ENCODE data around the gene SREK1IP1. TPM values are rescaled to one million over a fixed set of nuclear protein-coding genes. Genes with fewer than 3 reads are reported as not detected.

The SREK1IP1 gene
- total and polyA plus RNA-seq, 2 of the 13 experiments (the other 11 are each of a cell fraction or from before 2014, with no cell fraction given): 3.1 to 16.5 TPM

DNA sequence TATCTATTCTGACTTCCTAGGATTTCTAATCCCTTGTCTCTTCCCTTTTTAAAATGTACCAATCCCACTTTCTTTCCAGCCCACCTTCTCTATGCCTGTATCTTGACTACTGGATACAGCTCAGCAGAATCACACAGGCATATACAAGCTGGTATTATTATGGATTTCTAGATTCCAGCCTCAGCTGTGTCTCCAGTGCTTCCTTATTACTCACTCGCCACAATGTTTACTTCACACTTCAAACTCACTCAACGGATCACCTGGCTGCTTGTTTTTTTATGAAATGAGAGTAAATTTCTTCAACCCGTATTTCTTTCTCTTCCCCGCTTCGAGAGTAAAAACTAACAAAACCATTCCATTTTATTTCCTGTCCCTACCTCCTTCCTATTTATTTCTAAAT lies 39.0 kb upstream of the SREK1IP1 start:
- FAIRE-seq: no peak
- Histone ChIP-seq H3K4me1 (ENCODE audit: insufficient read depth, low read length) (no peaks in the 10 kb centered on the region), H3K4me3 (replicated peaks in 1 of 3; ENCODE audit: insufficient read depth in 1 of 3, low read depth in 2 of 3, low read length in 3 of 3) (no peak overlapping the region), H3K4me2 (ENCODE audit: low read depth, low read length) (no peak overlapping the region), H3K9me3 (ENCODE audit: low read length) (no peaks in the 10 kb centered on the region), H2AFZ (ENCODE audit: low read length) (no peak overlapping the region), H3K36me3 (replicated peaks in 1 of 2; ENCODE audit: control insufficient read depth in 1 of 2, insufficient read depth in 2 of 2, low read length in 2 of 2) (peaks cover 3 to 15% of the 10 kb centered on the region in 2 experiments; a peak in 3 of 5 replicates), H3K27me3 (ENCODE audit: control insufficient read depth in 1 of 2, insufficient read depth in 2 of 2, low read length in 2 of 2) (no peaks in the 10 kb centered on the region), H3K9ac (ENCODE audit: insufficient read depth, low read depth, low read length) (no peak overlapping the region), H4K20me1 (ENCODE audit: insufficient read depth, low read length) (no peaks in the 10 kb centered on the region), H3K79me2 (ENCODE audit: insufficient read depth, low read length) (no peaks in the 10 kb centered on the region), H3K27ac (ENCODE audit: extremely low read length, insufficient read depth, low read length) (no peak overlapping the region)
- ChIA-PET CTCF (ENCODE audit: low intra/inter-chr PET ratio, low total read pairs) (no interaction called here), POLR2A (no interaction called here)
- intact Hi-C loops (cut with micrococcal nuclease; ENCODE audit: unreplicated experiment): no loop called here
- BruUV-seq (replicated peaks): no TSS peak
- DNase-seq (ENCODE audit: low spot score): no peak
- in situ Hi-C loops (cut with HindIII; ENCODE audit: extremely low pct_ligation_motif_present, low pct_unique_long_range_greater_than_20kb): no loop called here
- ATAC-seq: no peak
- 96% methylated on average over 5 of the region's 5 CpGs for WGBS (ENCODE audit: low lambda C conversion rate)
- TF ChIP-seq GFI1 (CRISPR knock-in tag; IDR thresholded peaks at IDR 0.05; ENCODE audit: borderline replicate concordance) (no peak), MBNL3 (CRISPR knock-in tag; conservative IDR thresholded peaks at IDR 0.05) (no peak)
- TF ChIP-seq, protein P1, sequence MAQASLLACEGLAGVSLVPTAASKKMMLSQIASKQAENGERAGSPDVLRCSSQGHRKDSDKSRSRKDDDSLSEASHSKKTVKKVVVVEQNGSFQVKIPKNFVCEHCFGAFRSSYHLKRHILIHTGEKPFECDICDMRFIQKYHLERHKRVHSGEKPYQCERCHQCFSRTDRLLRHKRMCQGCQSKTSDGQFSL (CRISPR knock-in tag; IDR thresholded peaks at IDR 0.05): no peak

DNA sequence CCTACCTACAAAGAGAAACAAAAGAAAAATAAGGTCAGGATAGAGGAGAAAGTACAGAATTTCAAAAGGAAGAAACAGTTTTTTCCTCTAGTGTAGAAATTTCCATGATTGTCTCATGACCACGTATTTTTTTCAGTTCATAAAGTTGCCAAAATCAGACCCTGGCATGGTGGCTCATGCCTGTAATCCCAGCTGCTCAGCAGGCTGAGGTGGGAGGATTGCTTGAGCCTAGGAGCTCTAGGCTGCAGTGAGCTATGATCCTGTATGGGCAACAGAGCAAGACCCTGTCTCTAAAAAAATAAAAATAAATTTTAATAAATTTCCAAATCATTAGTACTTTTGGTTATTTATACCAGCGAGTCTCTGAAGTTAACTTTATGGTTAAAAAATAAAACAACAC lies 38.0 kb upstream of the SREK1IP1 start:
- in situ Hi-C loops (cut with HindIII; ENCODE audit: extremely low pct_ligation_motif_present, low pct_unique_long_range_greater_than_20kb): no loop called here
- intact Hi-C loops (cut with micrococcal nuclease; ENCODE audit: unreplicated experiment): no loop called here
- Histone ChIP-seq H3K4me3 (replicated peaks in 1 of 3; ENCODE audit: insufficient read depth in 1 of 3, low read depth in 2 of 3, low read length in 3 of 3) (no peak overlapping the region), H3K36me3 (replicated peaks in 1 of 2; ENCODE audit: control insufficient read depth in 1 of 2, insufficient read depth in 2 of 2, low read length in 2 of 2) (peaks cover 5 to 23% of the 10 kb centered on the region in 2 experiments; a peak in 3 of 5 replicates), H4K20me1 (ENCODE audit: insufficient read depth, low read length) (no peaks in the 10 kb centered on the region), H3K27me3 (ENCODE audit: control insufficient read depth in 1 of 2, insufficient read depth in 2 of 2, low read length in 2 of 2) (no peaks in the 10 kb centered on the region), H3K27ac (ENCODE audit: extremely low read length, insufficient read depth, low read length) (no peak overlapping the region), H3K4me2 (ENCODE audit: low read depth, low read length) (no peak overlapping the region), H2AFZ (ENCODE audit: low read length) (no peak overlapping the region), H3K9me3 (ENCODE audit: low read length) (no peaks in the 10 kb centered on the region), H3K4me1 (ENCODE audit: insufficient read depth, low read length) (no peaks in the 10 kb centered on the region), H3K9ac (ENCODE audit: insufficient read depth, low read depth, low read length) (no peak overlapping the region), H3K79me2 (ENCODE audit: insufficient read depth, low read length) (no peaks in the 10 kb centered on the region)
- POLR2A ChIA-PET: no interaction called here
- no peak for FAIRE-seq
- ATAC-seq: no peak
- 97% methylated on average over 2 of the region's 2 CpGs for WGBS (ENCODE audit: low lambda C conversion rate)
- CTCF ChIA-PET (ENCODE audit: low intra/inter-chr PET ratio, low total read pairs): no interaction called here
- DNase-seq (ENCODE audit: low spot score): no peak
- BruUV-seq (replicated peaks): no TSS peak
- TF ChIP-seq, protein P2, sequence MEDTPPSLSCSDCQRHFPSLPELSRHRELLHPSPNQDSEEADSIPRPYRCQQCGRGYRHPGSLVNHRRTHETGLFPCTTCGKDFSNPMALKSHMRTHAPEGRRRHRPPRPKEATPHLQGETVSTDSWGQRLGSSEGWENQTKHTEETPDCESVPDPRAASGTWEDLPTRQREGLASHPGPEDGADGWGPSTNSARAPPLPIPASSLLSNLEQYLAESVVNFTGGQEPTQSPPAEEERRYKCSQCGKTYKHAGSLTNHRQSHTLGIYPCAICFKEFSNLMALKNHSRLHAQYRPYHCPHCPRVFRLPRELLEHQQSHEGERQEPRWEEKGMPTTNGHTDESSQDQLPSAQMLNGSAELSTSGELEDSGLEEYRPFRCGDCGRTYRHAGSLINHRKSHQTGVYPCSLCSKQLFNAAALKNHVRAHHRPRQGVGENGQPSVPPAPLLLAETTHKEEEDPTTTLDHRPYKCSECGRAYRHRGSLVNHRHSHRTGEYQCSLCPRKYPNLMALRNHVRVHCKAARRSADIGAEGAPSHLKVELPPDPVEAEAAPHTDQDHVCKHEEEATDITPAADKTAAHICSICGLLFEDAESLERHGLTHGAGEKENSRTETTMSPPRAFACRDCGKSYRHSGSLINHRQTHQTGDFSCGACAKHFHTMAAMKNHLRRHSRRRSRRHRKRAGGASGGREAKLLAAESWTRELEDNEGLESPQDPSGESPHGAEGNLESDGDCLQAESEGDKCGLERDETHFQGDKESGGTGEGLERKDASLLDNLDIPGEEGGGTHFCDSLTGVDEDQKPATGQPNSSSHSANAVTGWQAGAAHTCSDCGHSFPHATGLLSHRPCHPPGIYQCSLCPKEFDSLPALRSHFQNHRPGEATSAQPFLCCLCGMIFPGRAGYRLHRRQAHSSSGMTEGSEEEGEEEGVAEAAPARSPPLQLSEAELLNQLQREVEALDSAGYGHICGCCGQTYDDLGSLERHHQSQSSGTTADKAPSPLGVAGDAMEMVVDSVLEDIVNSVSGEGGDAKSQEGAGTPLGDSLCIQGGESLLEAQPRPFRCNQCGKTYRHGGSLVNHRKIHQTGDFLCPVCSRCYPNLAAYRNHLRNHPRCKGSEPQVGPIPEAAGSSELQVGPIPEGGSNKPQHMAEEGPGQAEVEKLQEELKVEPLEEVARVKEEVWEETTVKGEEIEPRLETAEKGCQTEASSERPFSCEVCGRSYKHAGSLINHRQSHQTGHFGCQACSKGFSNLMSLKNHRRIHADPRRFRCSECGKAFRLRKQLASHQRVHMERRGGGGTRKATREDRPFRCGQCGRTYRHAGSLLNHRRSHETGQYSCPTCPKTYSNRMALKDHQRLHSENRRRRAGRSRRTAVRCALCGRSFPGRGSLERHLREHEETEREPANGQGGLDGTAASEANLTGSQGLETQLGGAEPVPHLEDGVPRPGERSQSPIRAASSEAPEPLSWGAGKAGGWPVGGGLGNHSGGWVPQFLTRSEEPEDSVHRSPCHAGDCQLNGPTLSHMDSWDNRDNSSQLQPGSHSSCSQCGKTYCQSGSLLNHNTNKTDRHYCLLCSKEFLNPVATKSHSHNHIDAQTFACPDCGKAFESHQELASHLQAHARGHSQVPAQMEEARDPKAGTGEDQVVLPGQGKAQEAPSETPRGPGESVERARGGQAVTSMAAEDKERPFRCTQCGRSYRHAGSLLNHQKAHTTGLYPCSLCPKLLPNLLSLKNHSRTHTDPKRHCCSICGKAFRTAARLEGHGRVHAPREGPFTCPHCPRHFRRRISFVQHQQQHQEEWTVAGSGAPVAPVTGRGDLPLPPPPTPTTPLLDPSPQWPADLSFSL (CRISPR knock-in tag; IDR thresholded peaks at IDR 0.05): no peak
- TF ChIP-seq THYN1 (CRISPR knock-in tag; IDR thresholded peaks at IDR 0.05; ENCODE audit: borderline replicate concordance, low read depth): no peak
- TF ChIP-seq DNMT3B (CRISPR knock-in tag; conservative IDR thresholded peaks at IDR 0.05): no peak
